Pancreas (tissue), 10 donors: ENCODE data around the gene BSPH1. TPM values are rescaled to one million over a fixed set of nuclear protein-coding genes. Genes with fewer than 3 reads are reported as not detected.

Experiments used
- ATAC-seq, 4 donors: fragments of 200-7000 bp; cut with Tn5 transposase; one replicate each; pipeline versions ENCODE4 v1.8.0 to v1.9.1; 2020; ENCODE audit warnings: mild to moderate bottlenecking in 4 of 4, moderate library complexity in 4 of 4
- DNase-seq, 6 donors: peaks; one replicate each; pipeline ENCODE4 v3.0.0-alpha.2; 2020
- FAIRE-seq: peaks from 2 replicates; lab custom pipeline; 2012; peaks lifted over from hg19 to GRCh38; lab: Jason Lieb, UNC
- H3K27ac ChIP-seq, 4 donors: fragments of 200-600 bp; sonication (generic); 1 replicate in 3 of 4; 2 replicates in 1 of 4; pipeline versions ENCODE4 v1.5.0 to v1.8.0; 2020
- H3K27me3 ChIP-seq, 4 donors: fragments of 200-600 bp; one replicate each; pipeline ENCODE4 v1.8.0; 2021
- H3K36me3 ChIP-seq, 3 donors: fragments of 200-600 bp; sonication (generic) in 1 of 3; one replicate each; pipeline versions ENCODE4 v1.5.0 to v1.8.0; 2020 to 2021
- H3K4me1 ChIP-seq, 3 donors: fragments of 200-600 bp; one replicate each; pipeline ENCODE4 v1.8.0; 2021
- H3K4me3 ChIP-seq, 4 donors: fragments of 200-600 bp; sonication (generic) in 2 of 4; one replicate each; pipeline versions ENCODE4 v1.5.0 to v1.8.0; 2020 to 2021
- H3K9me3 ChIP-seq, 4 donors: fragments of 200-600 bp; one replicate each; pipeline ENCODE4 v1.8.0; 2021
- CTCF ChIP-seq, 4 donors: fragments of 200-600 bp; sonication (generic) in 3 of 4; IDR thresholded peaks; one replicate each; pipeline versions ENCODE4 v1.5.0 to v1.8.0; 2021; ENCODE audit warnings: antibody characterized with exemption in 4 of 4
- WGBS, 2 donors: extraction: QIAGEN DNeasy Blood & Tissue Kit; methylation state at CpG; one replicate each; pipeline ENCODE4 v1.1.7; 2013; 5-methylcytosine and 5-hydroxymethylcytosine counted together
- intact Hi-C, 3 donors: fragments of 100-400 bp; cut with DNase I; formaldehyde crosslinking; loops; one replicate each; pipeline versions ENCODE4 v1.11.1 to v1.14.2; 2022
- polyA plus RNA-seq, 2 donors: library from polyadenylated mRNA; stranded (reverse); fragments of 200-250 nt; gene quantifications; one replicate each; pipeline ENCODE4 v1.2.3, GENCODE V29; 2013
- total RNA-seq, 6 donors: library from RNA; stranded (reverse); fragmentation: NEBNext Ultra II Directional in 4 of 6; extraction: Animal tissue kit (Norgen Biotek cat#: 25700) in 4 of 6; gene quantifications; one replicate each; pipeline versions ENCODE4 v1.2.1 to v1.2.4, GENCODE V29; 2021 to 2023
- donor health status: healthy with polysubstance abuse.
- donor health status: DM: no; HTN: no; CAD: no; lungs with moderate emphysema.
- donor health status: DM: no; HTN: no; CAD: no.
- donor health status: control.
- donor health status: control.
- donor health status: Bipolar disorder and iron deficiency.
- donor health status: DM: yes; HTN: yes; CAD: no.
- donor health status: DM: no; HTN: no; CAD: no.
- donor health status: DM: no; HTN: no; CAD: no.
- donor health status: DM: yes; HTN: yes; CAD: no.

The BSPH1 gene
- total and polyA plus RNA-seq, 8 donors, result not detected

- Histone ChIP-seq H3K27ac (no peak overlapping the region), H3K4me1 (no peaks in the 10 kb centered on the region), H3K36me3 (no peaks in the 10 kb centered on the region), H3K27me3 (no peaks in the 10 kb centered on the region), H3K9me3 (no peaks in the 10 kb centered on the region), H3K4me3 (no peak overlapping the region)
- ATAC-seq (no peak), FAIRE-seq (no peak), DNase-seq (no peak)
- intact Hi-C loops, result no loop called here
- WGBS, 2 donors, result 65 to 74% methylated on average over 6 of the region's 6 CpGs
- TF ChIP-seq CTCF (IDR thresholded peaks at IDR 0.05), result no peak
Observed at GRCh38 chr19:48006762-48007161, 14.8 kb upstream of the BSPH1 start.

- intact Hi-C loops, result no loop called here
- no peak for DNase-seq
- H3K36me3 ChIP-seq, result no peaks in the 10 kb centered on the region
- no peaks in the 10 kb centered on the region for H3K4me1 ChIP-seq
- ATAC-seq, result no peak
- H3K27me3 ChIP-seq, result no peaks in the 10 kb centered on the region
- WGBS, 2 donors, result 57 to 60% methylated on average over 6 of the region's 6 CpGs
- H3K27ac ChIP-seq, result no peak overlapping the region
- no peak overlapping the region for H3K4me3 ChIP-seq
- no peak for TF ChIP-seq CTCF (IDR thresholded peaks at IDR 0.05)
- no peak for FAIRE-seq
- no peaks in the 10 kb centered on the region for H3K9me3 ChIP-seq
Observed at GRCh38 chr19:48004236-48004635, 12.3 kb upstream of the BSPH1 start.

- no peak overlapping the region for H3K27ac ChIP-seq
- FAIRE-seq, result no peak
- no peak for ATAC-seq
- no peaks in the 10 kb centered on the region for H3K9me3 ChIP-seq
- H3K4me3 ChIP-seq, result no peak overlapping the region
- WGBS, 2 donors, result 63 to 71% methylated on average over 6 of the region's 6 CpGs
- no peak for DNase-seq
- no peaks in the 10 kb centered on the region for H3K36me3 ChIP-seq
- no peaks in the 10 kb centered on the region for H3K4me1 ChIP-seq
- TF ChIP-seq CTCF (IDR thresholded peaks at IDR 0.05), result no peak
- intact Hi-C loops, result no loop called here
- no peaks in the 10 kb centered on the region for H3K27me3 ChIP-seq
Observed at GRCh38 chr19:48000846-48001245, 8.9 kb upstream of the BSPH1 start.

- Histone ChIP-seq H3K27me3 (no peaks in the 10 kb centered on the region), H3K36me3 (no peaks in the 10 kb centered on the region), H3K9me3 (no peaks in the 10 kb centered on the region), H3K4me1 (no peaks in the 10 kb centered on the region), H3K4me3 (no peak overlapping the region), H3K27ac (no peak overlapping the region)
- no peak for FAIRE-seq
- no peak for DNase-seq
- intact Hi-C loops, result no loop called here
- WGBS, 2 donors, result 69 to 77% methylated on average over 6 of the region's 6 CpGs
- no peak for TF ChIP-seq CTCF (IDR thresholded peaks at IDR 0.05)
- no peak for ATAC-seq
Observed at GRCh38 chr19:47998800-47999199, 6.8 kb upstream of the BSPH1 start.

GRCh38 chr19:47996230-47996727, 4.3 kb upstream of the BSPH1 start:
- H3K27ac ChIP-seq, result no peak overlapping the region
- WGBS, 2 donors, result 30 to 35% methylated on average over 1 of the region's 1 CpG
- intact Hi-C loops, result no loop called here
- H3K27me3 ChIP-seq, result no peaks in the 10 kb centered on the region
- no peaks in the 10 kb centered on the region for H3K9me3 ChIP-seq
- H3K36me3 ChIP-seq, result no peaks in the 10 kb centered on the region
- no peak for ATAC-seq
- no peak for FAIRE-seq
- no peak for TF ChIP-seq CTCF (IDR thresholded peaks at IDR 0.05)
- H3K4me3 ChIP-seq, result no peak overlapping the region
- no peaks in the 10 kb centered on the region for H3K4me1 ChIP-seq
- DNase-seq, result no peak
